ENCODE measurements around the gene MGAT4B.

Gene MGAT4B

DNA sequence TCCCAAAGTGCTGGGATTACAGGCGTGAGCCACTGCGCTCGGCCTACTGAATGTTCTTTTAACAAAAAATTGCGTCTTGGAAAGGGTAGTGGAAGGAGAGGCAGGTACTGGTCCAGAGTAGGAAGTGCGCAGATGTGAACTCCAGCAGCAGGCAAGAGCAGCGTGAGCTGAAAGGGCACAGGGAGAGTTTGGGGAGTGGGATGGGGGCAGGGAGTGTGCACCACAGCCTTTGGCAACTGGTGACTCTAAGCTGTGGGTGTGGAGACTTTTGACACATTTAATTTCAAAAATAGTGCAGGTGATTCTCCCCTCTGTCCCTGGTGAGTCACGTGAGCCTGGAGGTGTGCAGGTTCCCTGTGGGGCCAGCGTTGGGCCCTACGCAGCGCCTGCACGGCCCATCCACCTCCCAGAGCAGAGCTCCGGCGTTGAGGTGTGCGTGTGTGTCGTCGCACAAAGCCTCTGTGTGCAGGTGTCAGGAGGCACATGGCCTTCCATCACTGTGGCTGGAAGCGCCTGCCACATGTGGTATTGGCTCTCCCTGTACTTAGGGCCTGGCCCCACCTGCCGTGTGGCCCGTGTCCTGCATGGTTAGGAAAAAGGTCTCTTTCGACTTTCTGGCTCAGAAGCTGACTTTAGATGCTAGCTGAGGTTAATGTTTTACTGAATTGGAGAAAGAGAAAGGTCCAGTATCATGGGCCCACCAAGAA, 25.5 kb upstream of the MGAT4B start:
- Mint-ChIP-seq H3K4me1 (peaks cover 54% of the 10 kb centered on the region), H3K4me3 (no peak overlapping the region), H3K27ac (peak overlapping the region; percentile 32), H3K9me3 (no peaks in the 10 kb centered on the region), H3K36me3 (peaks cover 97% of the 10 kb centered on the region)
- ATAC-seq (no peak), DNase-seq (ENCODE audit: low spot score in 2 of 2) (no peak)

GRCh38 chr5:179830818-179831468, 24.3 kb upstream of the MGAT4B start:
- Mint-ChIP-seq H3K4me3 (no peak overlapping the region), H3K36me3 (peaks cover 97% of the 10 kb centered on the region), H3K4me1 (peaks cover 46% of the 10 kb centered on the region), H3K27ac (peak overlapping the region; percentile 27), H3K9me3 (no peaks in the 10 kb centered on the region)
- no peak for ATAC-seq
- no peak for DNase-seq (ENCODE audit: low spot score in 2 of 2)

- H3K4me1 Mint-ChIP-seq, result peaks cover 44% of the 10 kb centered on the region
- no peak for DNase-seq (ENCODE audit: low spot score in 2 of 2)
- no peaks in the 10 kb centered on the region for H3K9me3 Mint-ChIP-seq
- H3K36me3 Mint-ChIP-seq, result peaks cover 97% of the 10 kb centered on the region
- no peak overlapping the region for H3K4me3 Mint-ChIP-seq
- ATAC-seq, result no peak
- peak overlapping the region; percentile 27 for H3K27ac Mint-ChIP-seq
Measured at GRCh38 chr5:179829732-179830435, 23.2 kb upstream of the MGAT4B start.

DNA sequence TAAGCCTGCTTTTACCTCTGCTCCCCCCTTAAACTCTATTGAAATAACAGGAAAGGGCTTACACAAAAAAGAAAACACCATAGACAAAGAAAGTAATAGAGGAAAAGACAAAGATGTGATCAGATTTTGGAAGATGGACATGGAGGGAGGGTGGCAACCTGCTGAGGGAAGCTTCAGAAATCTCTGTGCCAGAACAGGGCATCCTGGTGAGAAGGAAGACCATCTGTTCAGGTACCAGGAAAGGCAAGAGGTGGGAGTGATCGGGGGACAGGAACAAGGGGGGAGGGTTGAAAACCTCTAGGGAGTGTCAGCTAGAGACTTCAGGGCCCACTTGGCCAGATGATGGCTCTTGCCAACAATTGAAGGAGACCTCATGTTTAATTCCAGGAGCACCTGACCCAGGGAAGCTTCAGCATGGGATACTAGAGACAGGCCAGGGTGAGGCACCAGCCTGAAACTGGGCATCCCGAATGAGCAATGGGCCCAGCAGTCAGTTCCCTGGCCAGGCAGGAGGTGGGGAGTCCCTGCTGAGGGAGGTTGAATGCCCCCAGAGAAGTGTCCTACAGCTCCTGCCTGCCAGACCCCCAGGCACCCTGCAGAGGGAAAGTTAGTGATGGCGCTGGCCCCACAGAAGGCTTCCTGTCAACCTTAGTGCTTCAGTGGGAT, 22.2 kb upstream of the MGAT4B start:
- no peaks in the 10 kb centered on the region for H3K9me3 Mint-ChIP-seq
- peak overlapping the region; percentile 27 for H3K27ac Mint-ChIP-seq
- peaks cover 100% of the 10 kb centered on the region for H3K36me3 Mint-ChIP-seq
- no peak for DNase-seq (ENCODE audit: low spot score in 2 of 2)
- ATAC-seq, result no peak
- H3K4me3 Mint-ChIP-seq, result no peak overlapping the region
- peaks cover 49% of the 10 kb centered on the region for H3K4me1 Mint-ChIP-seq

DNA sequence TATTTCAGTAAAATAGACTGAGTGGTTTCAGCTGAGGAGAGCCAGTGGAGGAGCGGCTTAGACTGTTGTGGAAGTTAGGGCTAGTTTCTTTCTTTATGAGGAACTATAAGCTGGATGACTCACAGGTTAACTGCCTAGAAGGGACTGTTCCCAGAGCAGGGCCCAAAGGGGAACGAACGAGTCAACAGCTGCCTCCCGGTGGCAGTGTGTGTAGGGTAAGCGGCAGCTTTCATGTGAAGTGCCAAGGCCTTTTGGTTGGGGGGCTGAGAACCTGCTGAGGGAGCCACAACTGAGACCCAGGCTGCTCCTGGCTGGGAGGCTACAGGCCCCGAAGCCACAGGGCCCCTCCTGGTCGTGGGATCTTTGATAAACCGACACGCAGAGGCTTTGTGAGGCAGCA, 21.0 kb upstream of the MGAT4B start:
- Mint-ChIP-seq H3K36me3 (peaks cover 100% of the 10 kb centered on the region), H3K4me1 (peaks cover 42% of the 10 kb centered on the region), H3K4me3 (no peak overlapping the region), H3K27ac (peak overlapping the region; percentile 80), H3K9me3 (no peaks in the 10 kb centered on the region)
- DNase-seq (ENCODE audit: low spot score in 2 of 2), result no peak
- ATAC-seq, result peak; percentile 76

DNA sequence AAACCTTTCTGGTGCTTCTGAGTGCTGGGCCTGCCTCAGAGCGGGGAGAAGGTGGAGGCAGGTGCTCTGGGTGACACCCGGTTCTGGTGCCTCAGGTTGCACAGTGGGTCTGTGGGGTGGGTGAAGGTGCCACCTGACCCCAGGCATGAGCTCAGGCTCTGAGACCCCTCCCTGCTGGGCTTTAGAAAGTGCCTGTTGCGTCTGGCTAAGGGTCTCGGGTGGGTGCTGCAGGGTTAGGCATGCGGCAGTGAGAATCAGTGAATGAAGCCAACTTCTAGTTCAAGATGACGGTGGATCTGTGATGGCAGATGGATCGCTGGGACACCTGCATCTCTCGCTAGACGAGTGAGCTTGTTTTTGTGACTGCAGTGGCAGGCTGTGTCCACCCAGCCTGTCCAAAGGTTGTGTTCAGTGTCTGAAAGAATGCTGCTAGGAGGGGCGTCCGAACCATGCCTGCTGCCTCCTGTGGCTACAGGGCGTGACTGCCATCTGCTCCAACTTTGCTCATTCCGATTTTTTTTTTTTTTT, 19.1 kb upstream of the MGAT4B start:
- H3K27ac Mint-ChIP-seq, result peak overlapping the region; percentile 55
- no peak overlapping the region for H3K4me3 Mint-ChIP-seq
- ATAC-seq (no peak), DNase-seq (ENCODE audit: low spot score in 2 of 2) (no peak)
- H3K9me3 Mint-ChIP-seq, result no peaks in the 10 kb centered on the region
- peaks cover 97% of the 10 kb centered on the region for H3K36me3 Mint-ChIP-seq
- H3K4me1 Mint-ChIP-seq, result peaks cover 50% of the 10 kb centered on the region

GRCh38 chr5:179824745-179825112, 18.1 kb upstream of the MGAT4B start:
- no peaks in the 10 kb centered on the region for H3K9me3 Mint-ChIP-seq
- peak overlapping the region; percentile 55 for H3K27ac Mint-ChIP-seq
- H3K36me3 Mint-ChIP-seq, result peaks cover 97% of the 10 kb centered on the region
- DNase-seq (ENCODE audit: low spot score in 2 of 2), result no peak
- ATAC-seq, result no peak
- H3K4me3 Mint-ChIP-seq, result no peak overlapping the region
- H3K4me1 Mint-ChIP-seq, result peaks cover 57% of the 10 kb centered on the region

DNA sequence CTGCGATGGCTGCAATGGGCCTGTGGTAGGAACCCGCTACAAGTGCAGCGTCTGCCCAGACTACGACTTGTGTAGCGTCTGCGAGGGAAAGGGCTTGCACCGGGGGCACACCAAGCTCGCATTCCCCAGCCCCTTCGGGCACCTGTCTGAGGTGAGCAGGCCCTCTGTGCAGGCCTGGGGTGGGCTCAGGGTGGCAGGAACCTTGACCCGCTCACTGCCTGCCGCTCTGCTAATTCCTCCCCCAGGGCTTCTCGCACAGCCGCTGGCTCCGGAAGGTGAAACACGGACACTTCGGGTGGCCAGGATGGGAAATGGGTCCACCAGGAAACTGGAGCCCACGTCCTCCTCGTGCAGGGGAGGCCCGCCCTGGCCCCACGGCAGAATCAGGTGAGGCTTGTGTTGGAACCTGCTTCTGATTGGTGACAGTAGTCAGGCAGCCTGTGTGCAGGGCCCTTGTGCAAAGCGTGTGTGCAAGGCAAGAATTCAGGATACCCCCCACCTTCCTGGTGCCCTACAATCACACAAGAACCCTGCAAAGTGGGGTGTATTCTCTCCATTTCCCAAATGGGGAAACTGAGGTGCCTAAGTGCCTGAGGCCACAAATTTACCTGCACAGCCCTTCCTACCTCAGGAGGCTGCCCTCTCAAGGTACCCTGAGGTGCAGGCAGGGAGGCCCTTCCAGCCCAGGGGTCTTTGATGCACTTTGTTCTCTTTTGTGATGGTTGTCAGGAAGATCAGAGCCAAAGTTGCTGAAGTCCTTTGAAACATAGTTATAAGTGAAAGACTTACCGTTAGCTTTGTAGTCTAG, 17.5 kb upstream of the MGAT4B start:
- Mint-ChIP-seq H3K4me3 (peak overlapping the region; percentile 88), H3K9me3 (no peaks in the 10 kb centered on the region), H3K36me3 (peaks cover 95% of the 10 kb centered on the region), H3K27ac (peak overlapping the region; percentile 55), H3K4me1 (peaks cover 58% of the 10 kb centered on the region)
- DNase-seq (ENCODE audit: low spot score in 2 of 2), result no peak
- ATAC-seq, result no peak

GRCh38 chr5:179822444-179822990, 15.9 kb upstream of the MGAT4B start:
- H3K36me3 Mint-ChIP-seq, result peaks cover 91% of the 10 kb centered on the region
- peaks cover 61% of the 10 kb centered on the region for H3K4me1 Mint-ChIP-seq
- DNase-seq (ENCODE audit: low spot score in 2 of 2), result no peak
- no peak for ATAC-seq
- H3K4me3 Mint-ChIP-seq, result peak overlapping the region; percentile 88
- peak overlapping the region; percentile 95 for H3K27ac Mint-ChIP-seq
- H3K9me3 Mint-ChIP-seq, result no peaks in the 10 kb centered on the region

DNA sequence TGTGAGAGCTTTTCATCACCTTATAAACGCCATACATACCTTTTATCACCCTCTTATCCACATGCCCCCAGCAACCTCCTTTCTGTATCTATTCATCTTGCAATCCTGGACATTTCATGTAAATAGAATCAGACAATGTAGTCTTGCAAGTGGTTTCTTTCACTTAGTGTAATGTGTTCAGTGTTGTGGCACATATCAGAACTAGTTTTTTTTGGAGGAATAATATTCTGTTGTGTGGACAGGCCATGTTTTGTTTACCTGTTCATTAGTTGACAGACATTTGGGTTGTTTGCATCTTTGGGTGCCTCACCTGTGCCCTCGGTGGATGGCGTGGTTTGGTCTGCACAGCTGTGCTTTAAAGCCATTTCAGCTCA, 15.4 kb upstream of the MGAT4B start:
- DNase-seq (ENCODE audit: low spot score in 2 of 2), result no peak
- no peak for ATAC-seq
- peak overlapping the region; percentile 95 for H3K27ac Mint-ChIP-seq
- peaks cover 86% of the 10 kb centered on the region for H3K36me3 Mint-ChIP-seq
- peaks cover 63% of the 10 kb centered on the region for H3K4me1 Mint-ChIP-seq
- peak overlapping the region; percentile 88 for H3K4me3 Mint-ChIP-seq
- H3K9me3 Mint-ChIP-seq, result no peaks in the 10 kb centered on the region

DNA sequence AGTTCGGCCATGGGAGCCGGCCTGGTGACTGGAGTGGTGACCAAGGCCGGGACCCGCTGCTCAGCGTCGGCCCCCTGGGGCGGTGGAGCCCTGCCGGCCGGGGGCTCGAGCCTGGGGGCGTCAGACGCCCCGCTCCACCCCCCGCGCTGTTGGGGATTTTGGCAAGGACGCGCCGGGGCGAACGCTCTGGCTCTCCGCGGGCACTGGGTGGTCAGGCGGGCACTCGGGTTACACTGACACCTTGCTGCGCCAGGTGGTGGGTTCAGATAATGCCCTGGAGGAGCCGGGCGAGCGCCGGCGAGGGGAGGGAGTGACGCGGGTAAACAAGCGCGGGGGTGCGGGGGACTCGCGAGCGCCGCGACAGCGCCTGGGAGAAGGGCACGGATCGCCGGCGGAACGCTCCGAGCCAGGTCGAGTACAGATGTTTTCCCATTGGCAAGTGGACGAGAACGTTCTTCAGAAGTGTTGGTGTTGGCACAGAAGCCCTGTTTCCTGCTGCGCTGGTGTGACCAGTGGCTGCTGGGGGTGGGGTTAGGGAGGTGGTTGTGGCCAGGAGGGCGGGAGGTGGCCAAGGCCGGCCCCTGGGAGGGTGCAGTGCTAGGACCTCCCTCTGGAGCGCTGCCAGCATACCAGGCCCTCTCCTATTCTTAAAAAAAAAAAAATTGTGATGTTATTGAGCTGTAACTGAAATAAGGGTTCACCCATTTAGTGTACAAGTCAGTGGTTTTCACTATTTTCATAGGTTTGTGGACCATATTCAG, 14.8 kb upstream of the MGAT4B start:
- Mint-ChIP-seq H3K9me3 (no peaks in the 10 kb centered on the region), H3K27ac (peak overlapping the region; percentile 95), H3K4me3 (peak overlapping the region; percentile 88), H3K36me3 (peaks cover 80% of the 10 kb centered on the region), H3K4me1 (peaks cover 63% of the 10 kb centered on the region)
- ATAC-seq (peak; percentile 77), DNase-seq (ENCODE audit: low spot score in 2 of 2) (peak; percentile 73 to 92)

DNA sequence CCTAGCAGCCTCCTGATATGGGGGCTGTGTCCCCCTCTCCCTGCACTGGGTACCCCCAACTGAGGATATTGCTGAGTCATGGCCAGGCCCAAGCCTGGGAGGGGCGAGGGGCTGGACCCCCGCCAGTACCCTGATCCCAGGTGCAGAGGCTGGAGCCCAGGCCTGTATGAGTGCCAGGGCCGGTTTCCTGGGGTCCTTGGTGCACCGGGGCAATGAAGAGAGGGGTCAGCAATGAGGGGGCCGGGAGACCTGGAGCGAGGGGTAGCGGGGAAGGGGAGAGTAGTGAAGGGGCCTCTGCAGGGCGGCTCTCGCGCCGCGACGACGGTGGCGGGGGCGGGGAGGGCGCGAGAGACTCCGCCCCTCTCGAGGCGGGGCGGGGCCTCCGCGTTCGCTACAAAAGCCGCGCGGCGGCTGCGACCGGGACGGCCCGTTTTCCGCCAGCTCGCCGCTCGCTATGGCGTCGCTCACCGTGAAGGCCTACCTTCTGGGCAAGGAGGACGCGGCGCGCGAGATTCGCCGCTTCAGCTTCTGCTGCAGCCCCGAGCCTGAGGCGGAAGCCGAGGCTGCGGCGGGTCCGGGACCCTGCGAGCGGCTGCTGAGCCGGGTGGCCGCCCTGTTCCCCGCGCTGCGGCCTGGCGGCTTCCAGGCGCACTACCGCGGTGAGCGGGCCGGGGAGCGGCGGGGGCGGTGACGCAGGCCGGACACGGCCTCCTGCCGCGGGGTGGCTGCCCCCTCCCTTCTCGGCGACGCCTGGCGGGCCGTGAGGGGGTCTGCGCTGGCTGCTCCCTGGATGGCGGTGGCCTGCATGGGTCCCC, 14.0 kb upstream of the MGAT4B start, which contains the start of gene SQSTM1:
SQSTM1 (plus strand) TSS at position 423 of the 815 bp plus-strand sequence; CDS start at position 455, 32 bp downstream.
- H3K4me3 Mint-ChIP-seq, result peak within 1 kb of the TSS; percentile 88
- H3K36me3 Mint-ChIP-seq, result peaks cover 72% of the 10 kb centered on the region
- H3K4me1 Mint-ChIP-seq, result peaks cover 60% of the 10 kb centered on the region
- H3K9me3 Mint-ChIP-seq, result no peaks in the 10 kb centered on the region
- DNase-seq (ENCODE audit: low spot score in 2 of 2) (peak; percentile 87 to 91), ATAC-seq (peak; percentile 53)
- peak within 1 kb of the TSS; percentile 97 for H3K27ac Mint-ChIP-seq

- H3K9me3 Mint-ChIP-seq, result no peaks in the 10 kb centered on the region
- DNase-seq (ENCODE audit: low spot score in 2 of 2) (no peak), ATAC-seq (no peak)
- H3K4me1 Mint-ChIP-seq, result peaks cover 59% of the 10 kb centered on the region
- peaks cover 66% of the 10 kb centered on the region for H3K36me3 Mint-ChIP-seq
- H3K27ac Mint-ChIP-seq, result peak overlapping the region; percentile 97
- H3K4me3 Mint-ChIP-seq, result peak overlapping the region; percentile 88
Measured at GRCh38 chr5:179820127-179820482, 13.4 kb upstream of the MGAT4B start.
